CD4-positive, alpha-beta T cell (primary cell): ENCODE data around the gene TFPI. TPM values are rescaled to one million over a fixed set of nuclear protein-coding genes. Genes with fewer than 3 reads are reported as not detected.

Experiments used
- ATAC-seq: fragments of 200-7000 bp; cut with Tn5 transposase; one replicate; pipeline ENCODE4 v1.10.0; 2022; ENCODE audit warnings: mild to moderate bottlenecking; ENCODE audit not compliant: poor library complexity
- CTCF ChIA-PET: fragments of 350-600 bp; sonication (Branson Sonifier 250); formaldehyde crosslinking; loops from one replicate; lab custom pipeline; 2021; ENCODE audit warnings: antibody characterized with exemption, inconsistent platforms; lab: Charles Lee
- POLR2A ChIA-PET: fragments of 350-600 bp; sonication (Branson Sonifier 250); formaldehyde crosslinking; loops from one replicate; lab custom pipeline; 2021; ENCODE audit warnings: antibody characterized with exemption, inconsistent platforms; lab: Charles Lee
- DNase-seq, 14 experiments: peaks; one replicate each; pipeline ENCODE4 v3.0.0-alpha.2; 2013 to 2020; ENCODE audit warnings: mixed read lengths in 2 of 14
- H3K27ac ChIP-seq, 2 donors: one replicate each; pipeline versions ENCODE4 v1.5.1 to v1.7.0; 2013; ENCODE audit warnings: low read length in 2 of 2, low read depth in 1 of 2, mild to moderate bottlenecking in 1 of 2
- H3K27me3 ChIP-seq, 2 experiments: 1 replicate in 1 of 2; 2 replicates in 1 of 2; pipeline versions ENCODE4 v1.6.1 to v1.7.0; 2013; ENCODE audit warnings: low read length in 2 of 2, control low read depth in 1 of 2, mild to moderate bottlenecking in 1 of 2, moderate library complexity in 1 of 2; ENCODE audit not compliant: insufficient read depth in 2 of 2, control insufficient read depth in 1 of 2
- H3K36me3 ChIP-seq: one replicate; pipeline ENCODE4 v1.6.1; 2013; ENCODE audit warnings: low read length, control low read depth; ENCODE audit not compliant: insufficient read depth
- H3K4me1 ChIP-seq: one replicate; pipeline ENCODE4 v1.6.1; 2013; ENCODE audit warnings: low read length, control low read depth; ENCODE audit not compliant: insufficient read depth
- H3K4me3 ChIP-seq: one replicate; pipeline ENCODE4 v1.5.1; 2013; ENCODE audit warnings: mild to moderate bottlenecking, low read length, moderate library complexity
- H3K9me3 ChIP-seq, 2 experiments: 1 replicate in 1 of 2; 2 replicates in 1 of 2; pipeline versions ENCODE4 v1.6.1 to v1.7.0; 2013; ENCODE audit warnings: low read length in 2 of 2, mild to moderate bottlenecking in 2 of 2, control low read depth in 1 of 2, moderate library complexity in 1 of 2; ENCODE audit not compliant: control insufficient read depth in 1 of 2, insufficient read depth in 1 of 2
- H3K27ac Mint-ChIP-seq: one replicate; pipeline ENCODE4 v1.8.0; 2020; ENCODE audit warnings: mixed read lengths
- H3K27me3 Mint-ChIP-seq: one replicate; pipeline ENCODE4 v1.8.0; 2021; ENCODE audit warnings: mixed read lengths
- H3K36me3 Mint-ChIP-seq: one replicate; pipeline ENCODE4 v1.8.0; 2021; ENCODE audit warnings: low read depth, mixed read lengths
- H3K4me1 Mint-ChIP-seq: one replicate; pipeline ENCODE4 v1.8.0; 2021; ENCODE audit warnings: low read depth, mixed read lengths
- H3K4me3 Mint-ChIP-seq: one replicate; pipeline ENCODE4 v1.8.0; 2020; ENCODE audit warnings: mild to moderate bottlenecking, mixed read lengths
- H3K9me3 Mint-ChIP-seq: one replicate; pipeline ENCODE4 v1.8.0; 2020; ENCODE audit warnings: mixed read lengths
- CTCF ChIP-seq: fragments of 200-600 bp; IDR thresholded peaks from one replicate; pipeline ENCODE4 v1.8.0; 2022; ENCODE audit warnings: antibody characterized with exemption, mild to moderate bottlenecking
- intact Hi-C, 2 experiments: fragments of 100-400 bp; cut with DNase I in 1 of 2; cut with micrococcal nuclease in 1 of 2; formaldehyde crosslinking; loops; one replicate each; pipeline versions ENCODE4 v1.15.1 to v1.9.0; 2023 to 2025; cut with DNase I, micrococcal nuclease
- total RNA-seq, 174 experiments: library from RNA in 2 of 174; stranded (reverse) in 2 of 174; gene quantifications; one replicate each; pipeline ENCODE4 v1.2.3 and lab custom pipeline; 2021 to 2026

The TFPI gene
- total RNA-seq, 2 experiments from 2014 or later: 0.17 TPM; not detected in 1

GRCh38 chr2:187545238-187545751 is 8.9 kb downstream of the TFPI start:
- H3K4me1 Mint-ChIP-seq: no peaks in the 10 kb centered on the region
- no peak overlapping the region for H3K27ac ChIP-seq
- no peaks in the 10 kb centered on the region for H3K36me3 ChIP-seq
- no peak overlapping the region for H3K4me3 Mint-ChIP-seq
- intact Hi-C loops: no loop called here
- no peak for ATAC-seq
- ChIA-PET POLR2A (no interaction called here), CTCF (no interaction called here)
- H3K9me3 ChIP-seq: peaks cover 0 to 3% of the 10 kb centered on the region in 2 experiments
- H3K9me3 Mint-ChIP-seq: no peaks in the 10 kb centered on the region
- no peaks in the 10 kb centered on the region for H3K27me3 Mint-ChIP-seq
- H3K4me1 ChIP-seq: no peaks in the 10 kb centered on the region
- DNase-seq: no peak
- no peaks in the 10 kb centered on the region for H3K27me3 ChIP-seq
- no peak overlapping the region for H3K27ac Mint-ChIP-seq
- no peaks in the 10 kb centered on the region for H3K36me3 Mint-ChIP-seq
- H3K4me3 ChIP-seq: no peak overlapping the region
- no peak for TF ChIP-seq CTCF

- intact Hi-C loops: no loop called here
- Histone ChIP-seq H3K27me3 (no peaks in the 10 kb centered on the region), H3K4me1 (no peaks in the 10 kb centered on the region), H3K27ac (no peak overlapping the region), H3K36me3 (no peaks in the 10 kb centered on the region), H3K9me3 (peaks cover 0 to 3% of the 10 kb centered on the region in 2 experiments), H3K4me3 (no peak overlapping the region)
- Mint-ChIP-seq H3K4me3 (no peak overlapping the region), H3K27ac (no peak overlapping the region), H3K4me1 (no peaks in the 10 kb centered on the region), H3K36me3 (no peaks in the 10 kb centered on the region), H3K9me3 (no peaks in the 10 kb centered on the region), H3K27me3 (no peaks in the 10 kb centered on the region)
- no peak for DNase-seq
- ChIA-PET CTCF (no interaction called here), POLR2A (interaction anchor here (0.7 kb wide), 1 partner anchor 19 kb away, joined by 3 read pairs; no protein-coding TSS in a partner anchor)
- no peak for TF ChIP-seq CTCF
- no peak for ATAC-seq
These were observed 9.7 kb downstream of the TFPI start for GRCh38 chr2:187544371-187545080.

GRCh38 chr2:187543488-187543887 is 10.7 kb downstream of the TFPI start:
- H3K27ac ChIP-seq: no peak overlapping the region
- Mint-ChIP-seq H3K4me1 (no peaks in the 10 kb centered on the region), H3K4me3 (no peak overlapping the region), H3K9me3 (no peaks in the 10 kb centered on the region), H3K36me3 (no peaks in the 10 kb centered on the region), H3K27ac (no peak overlapping the region), H3K27me3 (no peaks in the 10 kb centered on the region)
- H3K27me3 ChIP-seq: no peaks in the 10 kb centered on the region
- ChIA-PET POLR2A (interaction anchor here (0.7 kb wide), 1 partner anchor 18 kb away, joined by 3 read pairs; no protein-coding TSS in a partner anchor), CTCF (no interaction called here)
- ATAC-seq (no peak), DNase-seq (no peak)
- H3K4me1 ChIP-seq: no peaks in the 10 kb centered on the region
- no peak overlapping the region for H3K4me3 ChIP-seq
- peaks cover 0 to 3% of the 10 kb centered on the region in 2 experiments for H3K9me3 ChIP-seq
- H3K36me3 ChIP-seq: no peaks in the 10 kb centered on the region
- no peak for TF ChIP-seq CTCF
- intact Hi-C loops: no loop called here
